NCI-H446 (cell line): ENCODE measurements around the gene SYNGR3.
"Not testable (repeated sequence)": the region's sequence is repeated elsewhere in the genome, so short reads cannot be mapped to it uniquely, and the experiment has no call there.

Experiments
- DNase-seq, 2 experiments: peaks; one replicate each; lab custom pipeline; 2025; lab: John Stamatoyannopoulos, UW

Gene SYNGR3

DNA sequence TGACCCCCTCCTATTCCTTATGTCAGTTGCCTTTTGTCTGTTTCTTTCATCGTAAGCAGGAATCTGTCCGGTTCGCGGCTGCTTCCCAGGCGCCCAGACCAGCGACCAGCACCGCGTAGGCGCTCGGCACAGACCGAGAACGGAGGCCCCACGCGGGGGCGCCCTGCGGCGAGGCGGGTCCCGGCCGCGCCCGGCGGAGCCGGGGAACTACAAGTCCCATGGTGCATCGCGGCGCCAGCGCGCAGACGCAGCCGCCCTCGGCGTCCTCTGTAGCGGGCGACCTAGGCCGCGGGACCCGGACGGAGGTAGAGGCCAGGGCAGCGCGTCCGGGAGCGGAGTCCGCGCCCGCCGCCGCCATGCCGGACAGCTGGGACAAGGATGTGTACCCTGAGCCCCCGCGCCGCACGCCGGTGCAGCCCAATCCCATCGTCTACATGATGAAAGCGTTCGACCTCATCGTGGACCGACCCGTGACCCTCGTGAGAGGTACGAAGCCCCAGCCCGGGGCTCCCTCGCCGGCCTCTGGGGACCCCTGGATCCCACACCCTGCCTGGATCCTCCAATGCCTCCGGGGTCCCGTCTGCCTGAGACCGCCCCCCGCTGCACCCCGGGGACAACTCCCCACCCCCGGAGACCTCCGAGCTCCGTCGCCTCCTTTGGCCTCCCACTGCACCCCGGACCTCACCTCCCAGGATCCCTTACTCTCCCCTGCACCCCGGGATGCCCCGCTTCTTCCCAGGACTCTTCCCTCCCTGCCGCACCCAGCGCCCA, 30.3 kb upstream of the SYNGR3 start, which contains the start of gene NDUFB10:
Gene NDUFB10 (plus strand): TSS at position 270 of the 771 bp plus-strand sequence. CDS start 87 bp downstream, at position 357.
- DNase-seq, result peak; percentile 44 to 91

DNA sequence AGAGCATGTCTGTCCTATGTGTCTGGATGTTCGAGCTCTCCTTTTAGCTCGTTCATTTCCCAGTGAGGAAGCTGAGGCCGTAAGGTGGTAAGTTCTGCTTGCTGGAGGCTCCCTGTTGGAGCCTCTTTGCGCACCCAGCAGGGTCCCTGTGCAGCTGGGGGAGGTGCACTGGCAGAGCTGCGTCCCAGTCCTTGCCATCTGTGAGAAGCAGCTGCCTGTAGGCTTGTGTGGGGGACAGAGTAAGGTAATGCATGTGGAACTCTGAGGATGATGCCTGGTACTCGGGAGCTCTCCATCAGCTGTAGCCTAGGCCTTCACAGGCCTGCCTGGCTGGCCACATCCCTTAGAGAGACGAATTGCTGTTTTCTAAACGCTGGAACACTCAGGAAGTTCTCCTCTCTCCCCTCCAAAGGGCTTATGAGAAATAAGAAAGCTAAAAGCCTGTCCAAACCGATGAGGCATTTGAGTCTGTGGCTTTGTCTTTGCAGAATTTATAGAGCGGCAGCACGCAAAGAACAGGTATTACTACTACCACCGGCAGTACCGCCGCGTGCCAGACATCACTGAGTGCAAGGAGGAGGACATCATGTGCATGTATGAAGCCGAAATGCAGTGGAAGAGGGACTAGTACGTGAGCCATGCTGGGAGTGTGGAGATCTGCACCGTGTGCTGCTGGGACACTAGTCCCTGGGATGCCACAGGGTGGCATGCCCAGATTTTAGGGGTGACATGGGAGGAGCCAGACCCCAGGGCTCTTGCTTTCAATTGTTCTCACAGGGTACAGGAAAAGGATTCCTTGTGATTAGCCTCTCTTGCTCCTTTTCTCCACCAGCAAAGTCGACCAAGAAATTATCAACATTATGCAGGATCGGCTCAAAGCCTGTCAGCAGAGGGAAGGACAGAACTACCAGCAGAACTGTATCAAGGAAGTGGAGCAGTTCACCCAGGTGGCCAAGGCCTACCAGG, 28.8 kb upstream of the SYNGR3 start:
- peak; percentile 60 to 73 for DNase-seq

DNA sequence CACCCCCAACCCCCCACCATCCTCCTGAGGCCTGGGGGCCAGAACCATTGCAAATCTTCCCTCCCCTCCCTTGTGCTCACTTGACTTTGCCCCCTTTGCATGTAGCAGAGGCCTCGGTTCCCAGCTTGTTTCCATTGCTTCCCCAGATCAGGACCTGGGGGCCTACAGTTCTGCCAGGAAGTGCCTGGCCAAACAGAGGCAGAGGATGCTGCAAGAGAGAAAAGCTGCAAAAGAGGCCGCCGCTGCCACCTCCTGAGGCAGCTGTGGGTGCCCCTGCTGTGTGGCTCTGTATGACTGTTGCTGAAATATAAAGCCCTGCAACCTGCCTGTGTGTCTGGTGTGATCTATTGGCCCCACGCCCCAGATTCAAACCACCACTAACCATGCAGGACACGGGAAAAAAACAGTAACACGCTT, 28.1 kb upstream of the SYNGR3 start:
- no peak for DNase-seq

DNA sequence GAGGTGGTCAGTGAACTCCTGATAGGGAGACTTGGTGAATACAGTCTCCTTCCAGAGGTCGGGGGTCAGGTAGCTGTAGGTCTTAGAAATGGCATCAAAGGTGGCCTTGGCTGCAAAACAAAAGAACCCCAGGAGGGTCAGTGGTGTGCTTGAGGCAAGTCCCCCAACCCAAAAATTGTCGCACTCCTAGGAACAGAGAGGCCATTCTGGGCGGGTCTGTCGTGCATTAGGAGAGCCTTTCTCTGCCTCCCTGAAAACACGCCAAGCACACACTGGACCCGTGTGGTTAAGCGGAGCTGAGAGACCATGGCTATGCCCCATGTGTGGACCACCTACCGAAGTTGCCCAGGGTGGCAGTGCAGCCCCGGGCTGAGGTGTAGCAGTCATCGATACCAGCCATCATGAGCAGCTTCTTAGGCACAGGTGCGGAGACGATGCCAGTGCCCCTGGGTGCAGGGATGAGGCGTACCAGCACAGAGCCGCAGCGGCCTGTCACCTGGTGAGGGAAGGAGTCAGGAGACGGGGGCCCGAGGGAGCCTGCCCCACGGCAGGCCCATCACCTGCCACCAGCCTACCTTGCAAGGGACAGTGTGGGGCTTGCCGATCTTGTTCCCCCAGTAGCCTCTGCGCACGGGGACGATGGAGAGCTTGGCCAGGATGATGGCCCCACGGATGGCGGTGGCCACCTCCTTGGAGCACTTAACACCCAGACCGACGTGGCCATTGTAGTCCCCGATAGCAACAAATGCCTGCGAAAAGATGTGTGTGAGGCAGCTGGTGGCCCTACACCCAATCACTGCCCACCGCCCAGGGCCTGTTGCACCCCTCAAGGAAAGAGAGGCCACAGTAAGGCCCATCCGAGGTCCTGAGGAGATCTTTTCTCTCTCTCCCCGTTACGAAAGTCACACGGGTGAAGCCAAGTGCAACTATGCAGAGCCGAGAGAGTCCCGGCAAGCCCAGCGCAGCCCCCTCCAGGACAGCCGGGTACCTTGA, 27.3 kb upstream of the SYNGR3 start:
- not testable (repeated sequence) for DNase-seq

DNA sequence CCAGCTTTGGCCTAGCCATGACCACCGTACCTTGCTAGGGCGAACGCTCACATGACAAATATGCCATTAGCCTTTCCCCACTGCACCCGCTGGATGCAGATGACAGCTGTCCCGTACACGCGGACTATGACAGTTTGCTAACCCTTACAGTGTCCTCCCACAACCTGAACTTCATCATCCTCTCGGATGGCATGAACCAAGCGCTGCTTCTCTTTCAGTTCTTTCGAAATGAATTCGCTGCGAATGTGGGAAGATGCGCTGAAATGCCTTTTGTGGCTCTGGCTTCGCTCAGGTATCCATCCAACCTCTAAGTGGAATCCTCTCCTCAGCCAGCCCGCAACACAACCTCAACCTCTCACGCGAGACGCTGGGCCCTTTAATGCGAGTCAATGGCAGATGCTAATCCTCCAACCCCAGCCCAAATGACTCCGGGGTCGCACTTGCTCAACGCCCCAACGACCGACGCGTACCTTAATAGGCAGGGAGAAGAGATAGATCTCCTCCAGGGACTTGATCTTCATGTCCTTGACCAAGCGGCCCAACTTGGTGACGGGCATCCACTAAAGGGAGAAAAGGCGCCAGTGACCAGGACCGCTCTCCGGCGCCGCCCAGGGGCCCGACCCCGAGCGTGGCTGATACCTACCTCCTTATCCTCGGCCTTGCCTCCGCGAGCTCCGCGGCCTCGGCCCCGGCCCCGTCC, 25.8 kb upstream of the SYNGR3 start:
- DNase-seq, result no peak

DNA sequence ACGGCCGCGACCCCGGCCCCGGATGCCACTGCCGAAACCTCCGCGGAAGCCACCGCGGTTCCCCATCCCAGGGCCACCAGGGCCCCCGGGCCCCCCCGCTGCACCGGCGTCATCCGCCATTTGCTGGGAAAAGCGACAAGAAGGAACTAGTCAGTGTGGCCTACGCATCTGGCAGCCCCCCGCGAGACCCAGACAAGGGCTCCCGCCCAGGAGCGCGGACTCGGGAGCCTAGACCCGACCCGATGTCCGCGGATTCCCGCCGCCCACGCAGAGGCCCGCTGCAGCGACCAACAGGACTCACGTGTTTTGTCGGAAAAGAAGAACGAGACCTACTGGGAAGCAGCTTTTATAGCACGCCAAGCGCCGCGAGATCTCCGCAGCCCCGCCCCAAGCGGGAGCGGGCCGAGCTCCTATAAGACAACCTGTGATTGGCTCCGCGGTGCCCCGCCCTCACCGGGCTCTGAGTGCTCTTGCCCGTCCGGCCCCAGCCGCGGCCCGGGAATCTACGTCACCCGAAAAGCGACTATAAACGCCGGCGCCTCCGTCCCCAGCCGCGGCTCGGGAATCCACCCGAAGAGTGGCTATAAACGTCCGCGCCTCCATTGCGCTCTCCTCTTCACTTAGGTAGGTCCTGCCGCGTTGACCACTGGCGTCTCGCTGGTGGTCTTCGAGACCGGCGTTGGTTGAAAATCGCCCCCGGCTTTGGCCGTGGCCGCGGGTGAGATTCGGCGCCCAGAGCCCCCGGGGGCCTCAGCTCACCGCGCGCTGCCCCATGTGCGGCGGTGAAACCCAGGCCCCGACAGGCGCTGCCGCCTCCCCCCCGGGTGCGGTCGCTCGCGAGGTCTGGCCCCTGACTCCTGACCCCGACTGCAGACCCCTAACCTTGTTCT, 25.0 kb upstream of the SYNGR3 start, which contains the start of gene RPS2:
Gene RPS2 (minus strand): TSS at position 321 of the 890 bp plus-strand sequence. CDS start 201 bp downstream, at position 120.
- peak; percentile 93 to 99 for DNase-seq

DNA sequence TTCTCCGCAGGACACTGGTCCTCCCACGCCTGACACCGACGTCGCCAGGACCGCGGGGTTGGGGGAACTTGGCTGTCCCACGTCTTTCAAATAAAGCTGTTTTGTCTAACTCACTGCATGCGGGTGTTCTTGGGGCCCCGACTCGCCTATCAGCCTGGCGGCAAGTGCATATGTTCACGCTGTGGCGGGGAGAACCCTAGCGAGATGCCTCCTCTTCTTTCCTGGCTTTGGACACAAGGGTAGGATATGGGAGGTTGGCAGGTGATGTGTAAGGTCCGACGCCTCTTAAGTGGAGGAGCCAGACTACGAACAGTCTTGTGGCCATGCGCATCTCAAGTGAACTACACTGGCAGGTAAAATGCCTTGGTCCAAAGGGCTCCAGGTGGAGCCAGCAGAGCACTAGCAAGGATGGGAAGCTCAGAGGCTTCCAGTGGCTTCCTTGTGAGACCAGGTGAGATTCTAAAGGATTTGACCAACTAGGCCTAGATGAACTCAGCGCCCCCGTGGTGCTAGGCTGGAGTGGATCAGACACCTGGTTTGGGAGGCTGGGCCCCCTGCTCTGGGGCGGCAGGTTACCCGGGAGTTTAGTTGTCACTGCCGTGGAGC, 24.3 kb upstream of the SYNGR3 start:
- no peak for DNase-seq

DNA sequence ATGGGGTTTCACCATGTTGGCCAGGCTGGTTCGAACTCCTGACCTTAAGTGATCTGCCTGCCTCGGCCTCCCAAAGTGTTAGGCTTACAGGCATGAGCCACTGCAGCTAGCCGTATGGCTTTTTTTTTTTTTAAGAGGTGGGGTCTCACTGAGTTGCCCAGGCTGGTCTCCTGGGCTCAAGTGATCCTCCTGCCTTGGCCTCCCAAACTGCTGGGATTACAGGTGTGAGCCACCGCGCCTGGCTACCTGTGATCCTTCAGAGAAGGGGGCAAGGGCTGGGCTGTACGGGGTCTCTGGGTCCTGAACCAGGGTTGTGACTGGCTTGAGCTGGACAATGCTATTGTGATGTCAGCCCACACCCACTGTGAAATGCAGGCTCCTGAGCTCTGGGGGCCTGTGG, 23.3 kb upstream of the SYNGR3 start, which contains the start of gene RNF151:
Gene RNF151 (plus strand): TSS at position 397 of the 400 bp plus-strand sequence. CDS start 26 bp downstream, outside the sequence.
- no peak for DNase-seq

DNA sequence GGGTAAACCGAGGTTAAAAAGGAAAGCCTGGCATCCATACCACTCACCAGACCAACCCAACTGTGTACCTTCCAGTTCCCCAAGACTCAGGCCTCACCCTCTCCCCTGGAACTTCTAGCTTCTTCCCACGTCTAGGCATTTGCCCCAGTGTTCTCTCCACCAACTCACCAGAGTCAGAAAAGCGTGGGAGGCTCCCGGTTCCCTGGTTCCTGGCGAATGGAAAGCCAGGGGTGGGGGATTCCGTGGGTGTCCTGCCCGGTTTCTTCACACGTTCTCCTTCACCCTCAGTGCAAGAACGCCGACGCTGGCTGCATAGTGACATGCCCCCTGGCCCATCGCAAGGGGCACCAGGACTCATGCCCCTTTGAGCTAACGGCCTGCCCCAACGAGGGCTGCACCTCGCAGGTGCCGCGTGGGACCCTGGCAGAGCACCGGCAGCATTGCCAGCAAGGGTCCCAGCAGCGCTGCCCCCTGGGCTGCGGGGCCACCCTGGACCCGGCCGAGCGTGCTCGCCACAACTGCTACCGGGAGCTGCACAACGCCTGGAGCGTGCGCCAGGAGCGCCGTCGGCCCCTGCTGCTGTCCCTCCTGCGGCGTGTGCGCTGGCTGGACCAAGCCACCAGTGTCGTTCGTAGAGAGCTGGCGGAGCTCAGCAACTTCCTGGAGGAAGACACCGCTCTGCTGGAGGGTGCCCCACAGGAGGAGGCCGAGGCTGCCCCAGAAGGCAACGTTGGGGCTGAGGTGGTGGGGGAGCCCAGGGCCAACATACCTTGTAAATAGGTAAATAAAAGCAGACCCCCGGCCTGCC, 21.4 kb upstream of the SYNGR3 start:
- no peak for DNase-seq

DNA sequence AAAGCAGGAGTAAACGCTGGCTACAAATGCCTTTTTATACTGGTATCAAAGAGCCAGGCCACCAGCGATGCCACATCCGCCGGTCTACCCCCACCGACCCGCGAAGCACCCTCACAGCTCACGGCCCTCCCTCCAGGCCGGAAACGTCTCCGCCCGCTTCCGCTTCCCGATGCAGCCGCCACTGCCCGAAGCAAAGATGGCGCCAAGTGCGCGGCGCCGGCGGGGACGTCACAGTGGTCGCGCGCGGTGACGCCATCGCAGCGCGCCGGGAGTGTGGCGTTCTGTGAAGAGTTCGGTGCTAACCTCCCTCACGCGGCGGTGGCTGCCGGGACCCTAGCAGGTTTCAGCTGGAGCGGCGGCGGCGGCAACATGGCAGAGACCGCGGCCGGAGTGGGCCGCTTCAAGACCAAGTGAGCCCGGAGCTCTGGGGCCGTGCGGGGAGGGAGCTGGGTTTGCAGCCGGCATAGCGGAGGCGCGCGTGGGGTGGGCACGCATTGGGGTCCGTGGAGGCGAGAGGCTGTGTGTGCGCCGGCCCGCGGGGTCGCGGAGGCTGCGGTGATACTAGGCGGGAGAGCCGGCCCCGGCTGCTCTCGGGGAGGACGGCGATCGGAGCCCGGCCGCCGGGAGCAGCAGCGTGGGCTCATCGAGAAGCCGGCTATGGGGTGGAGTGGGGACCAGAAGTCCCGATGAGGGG, 17.8 kb upstream of the SYNGR3 start, which contains the start of gene TBL3:
Gene TBL3 (plus strand): TSS at position 258 of the 694 bp plus-strand sequence. CDS start 112 bp downstream, at position 370.
- peak; percentile 84 to 94 for DNase-seq

DNA sequence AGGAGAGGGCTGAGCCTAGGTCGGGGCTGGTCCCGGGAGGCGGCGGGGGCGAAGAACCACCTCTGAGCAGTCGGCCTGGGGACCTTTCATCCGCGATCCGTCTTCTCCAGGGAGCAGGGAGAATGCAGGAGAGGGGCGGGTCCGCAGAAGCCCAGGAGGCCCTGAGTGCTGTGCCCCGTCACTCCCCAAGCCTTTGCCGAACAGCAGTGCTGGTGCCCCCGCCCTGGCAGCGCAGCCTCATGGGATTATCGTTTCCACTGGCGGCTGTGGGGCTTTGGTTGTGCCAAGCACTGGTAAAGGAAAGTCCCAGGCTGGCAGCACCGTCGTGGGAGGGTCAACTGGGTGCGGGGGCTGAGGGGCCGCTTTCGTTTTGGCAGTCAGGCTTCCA, 17.3 kb upstream of the SYNGR3 start:
- DNase-seq, result no peak

DNA sequence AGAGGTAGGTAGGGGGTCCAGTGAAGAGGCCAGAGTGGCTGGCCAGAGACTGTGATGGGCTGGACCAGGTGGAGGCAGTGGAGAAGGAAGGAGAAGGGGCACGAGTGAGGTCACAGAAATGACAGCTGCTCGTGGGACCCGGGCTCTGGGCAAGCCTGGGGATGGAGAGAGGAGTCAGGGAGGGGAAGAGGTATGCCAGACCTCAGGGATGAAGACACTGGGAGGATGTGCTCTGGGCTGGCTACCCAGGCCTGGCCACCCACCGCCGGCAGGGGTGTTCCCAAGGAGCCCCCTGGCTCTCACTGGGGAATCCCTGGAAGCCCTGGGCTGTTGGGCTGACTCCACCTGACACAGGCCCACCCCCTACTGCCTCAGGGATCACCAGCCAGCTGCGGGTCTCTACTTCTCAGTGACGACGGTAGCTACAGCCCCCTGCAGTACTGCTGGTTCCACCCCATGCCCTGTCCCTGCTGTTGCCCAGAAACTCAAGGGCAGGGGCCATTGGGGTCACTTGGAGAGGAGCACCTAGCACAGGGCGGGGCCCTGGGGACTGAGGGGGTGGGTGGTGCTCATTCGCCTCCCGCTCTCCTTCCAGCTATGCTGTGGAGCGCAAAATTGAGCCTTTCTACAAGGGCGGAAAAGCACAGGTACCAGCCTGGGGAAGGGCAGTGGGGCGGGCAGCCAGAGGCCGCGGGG, 16.2 kb upstream of the SYNGR3 start:
- no peak for DNase-seq

DNA sequence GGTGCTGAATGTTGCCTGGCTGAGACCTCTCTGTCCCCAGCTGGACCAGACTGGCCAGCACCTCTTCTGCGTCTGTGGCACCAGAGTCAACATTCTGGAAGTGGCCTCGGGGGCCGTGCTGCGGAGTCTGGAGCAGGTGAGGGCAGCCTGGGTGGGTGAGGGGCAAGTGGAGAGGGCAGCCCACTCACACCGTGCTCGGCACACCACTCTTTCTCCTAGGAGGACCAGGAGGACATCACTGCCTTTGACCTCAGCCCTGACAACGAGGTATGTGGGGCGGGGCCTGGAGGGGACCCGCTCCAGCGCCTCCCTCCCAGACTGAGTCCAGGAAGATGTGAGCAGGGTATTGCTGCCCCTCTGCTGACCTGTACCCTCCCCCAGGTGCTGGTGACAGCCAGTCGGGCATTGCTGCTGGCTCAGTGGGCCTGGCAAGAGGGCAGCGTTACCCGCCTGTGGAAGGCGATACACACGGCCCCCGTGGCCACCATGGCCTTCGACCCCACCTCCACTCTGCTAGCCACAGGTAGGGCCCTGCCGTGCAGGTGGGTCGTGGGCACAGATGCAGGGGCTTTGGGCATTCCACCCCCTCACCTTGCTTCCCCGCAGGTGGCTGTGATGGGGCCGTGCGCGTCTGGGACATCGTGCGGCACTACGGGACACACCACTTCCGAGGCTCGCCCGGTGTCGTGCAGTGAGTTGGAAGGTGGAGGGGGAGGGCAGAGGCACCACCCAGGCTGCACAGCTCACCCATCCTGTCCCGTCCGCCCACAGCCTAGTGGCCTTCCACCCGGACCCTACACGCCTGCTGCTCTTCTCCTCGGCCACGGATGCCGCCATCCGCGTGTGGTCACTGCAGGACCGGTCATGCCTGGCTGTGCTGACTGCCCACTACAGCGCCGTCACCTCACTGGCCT, 15.4 kb upstream of the SYNGR3 start:
- DNase-seq, result no peak

DNA sequence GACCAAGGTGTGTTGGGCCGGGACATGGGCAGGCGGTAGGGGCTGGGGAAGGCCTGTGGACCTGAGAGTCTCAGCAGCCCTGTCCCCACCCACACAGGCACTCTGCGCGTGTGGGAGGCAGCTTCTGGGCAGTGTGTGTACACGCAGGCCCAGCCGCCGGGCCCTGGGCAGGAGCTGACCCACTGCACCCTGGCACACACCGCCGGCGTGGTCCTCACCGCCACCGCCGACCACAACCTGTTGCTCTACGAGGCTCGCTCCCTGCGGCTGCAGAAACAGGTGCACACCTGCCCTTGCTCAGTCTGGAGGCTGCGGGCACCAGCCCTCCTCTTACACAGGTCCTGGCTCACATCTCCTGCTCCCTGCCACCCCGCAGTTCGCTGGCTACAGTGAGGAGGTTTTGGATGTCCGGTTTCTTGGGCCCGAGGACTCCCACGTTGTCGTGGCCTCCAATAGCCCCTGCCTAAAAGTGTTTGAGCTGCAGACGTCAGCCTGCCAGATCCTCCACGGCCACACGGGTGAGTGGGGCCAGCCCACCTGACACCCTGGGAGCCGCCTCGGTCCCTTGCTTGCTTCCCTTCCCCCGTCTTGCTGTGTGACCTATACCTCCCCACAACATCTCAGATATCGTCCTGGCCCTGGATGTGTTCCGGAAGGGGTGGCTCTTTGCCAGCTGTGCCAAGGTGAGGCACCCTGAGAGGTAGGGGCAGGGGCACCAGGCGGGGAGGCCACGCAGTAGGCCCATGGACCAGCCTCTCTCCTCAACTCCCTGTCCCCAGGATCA, 14.1 kb upstream of the SYNGR3 start:
- DNase-seq, result no peak

DNA sequence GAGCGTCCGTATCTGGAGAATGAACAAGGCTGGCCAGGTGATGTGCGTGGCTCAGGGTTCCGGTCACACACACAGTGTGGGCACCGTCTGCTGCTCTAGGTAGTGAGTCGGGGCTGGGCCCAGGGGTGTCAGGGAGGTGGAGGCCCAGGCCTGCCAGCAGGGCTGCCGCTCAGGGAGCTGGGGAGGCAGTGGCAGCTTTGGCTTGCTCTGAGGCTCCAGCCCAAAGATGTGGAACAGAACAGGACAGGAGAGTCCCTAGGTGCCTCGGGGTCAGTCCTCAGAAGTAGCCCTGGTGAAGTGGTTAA, 13.6 kb upstream of the SYNGR3 start:
- no peak for DNase-seq
